Heart right ventricle (tissue), 16 donors: ENCODE measurements around the gene ADA. TPM values are rescaled to one million over a fixed set of nuclear protein-coding genes. Genes with fewer than 3 reads are reported as not detected.

ENCODE experiments used
- ATAC-seq, 8 donors: fragments of 200-7000 bp; cut with Tn5 transposase; one replicate each; pipeline ENCODE4 v1.9.1; 2020; ENCODE audit warnings: mild to moderate bottlenecking in 8 of 8, moderate library complexity in 8 of 8, moderate number of reproducible peaks in 1 of 8
- DNase-seq, 2 donors: peaks; one replicate each; pipeline ENCODE4 v3.0.0-alpha.2; 2020
- H3K27ac ChIP-seq, 10 donors: fragments of 200-600 bp; sonication (generic) in 2 of 10; one replicate each; pipeline versions ENCODE4 v1.5.0 to v1.8.0; 2020 to 2022; ENCODE audit warnings: mild to moderate bottlenecking in 3 of 10
- H3K27me3 ChIP-seq, 7 donors: fragments of 200-600 bp; one replicate each; pipeline ENCODE4 v1.8.0; 2021 to 2022; ENCODE audit warnings: mild to moderate bottlenecking in 2 of 7
- H3K36me3 ChIP-seq, 9 donors: fragments of 200-600 bp; sonication (generic) in 1 of 9; one replicate each; pipeline versions ENCODE4 v1.5.0 to v1.8.0; 2020 to 2022; ENCODE audit warnings: mild to moderate bottlenecking in 2 of 9
- H3K4me1 ChIP-seq, 9 donors: fragments of 200-600 bp; sonication (generic) in 1 of 9; one replicate each; pipeline versions ENCODE4 v1.5.0 to v1.8.0; 2020 to 2022; ENCODE audit warnings: mild to moderate bottlenecking in 4 of 9
- H3K4me3 ChIP-seq, 10 donors: fragments of 200-600 bp; sonication (generic) in 2 of 10; one replicate each; pipeline versions ENCODE4 v1.5.0 to v1.8.0; 2020 to 2022; ENCODE audit warnings: mild to moderate bottlenecking in 7 of 10, moderate library complexity in 2 of 10
- H3K9me3 ChIP-seq, 11 donors: fragments of 200-600 bp in 10 of 11; sonication (generic) in 2 of 11; one replicate each; pipeline versions ENCODE4 v1.5.0 to v1.8.0; 2013 to 2022; ENCODE audit warnings: mild to moderate bottlenecking in 2 of 11, control low read depth in 1 of 11, moderate library complexity in 1 of 11
- CTCF ChIP-seq, 9 donors: fragments of 200-600 bp; sonication (generic) in 2 of 9; IDR thresholded peaks; one replicate each; pipeline versions ENCODE4 v1.5.0 to v1.8.0; 2021 to 2022; ENCODE audit warnings: antibody characterized with exemption in 9 of 9, mild to moderate bottlenecking in 5 of 9, moderate library complexity in 1 of 9
- WGBS, 2 donors: extraction: QIAGEN DNeasy Blood & Tissue Kit; methylation state at CpG; one replicate each; pipeline ENCODE4 v1.1.7; 2013; ENCODE audit warnings: inconsistent platforms in 1 of 2; 5-methylcytosine and 5-hydroxymethylcytosine counted together
- intact Hi-C, 10 donors: fragments of 100-400 bp; cut with DNase I; formaldehyde crosslinking; loops; one replicate each; pipeline versions ENCODE4 v1.11.1 to v1.14.2; 2022
- polyA plus RNA-seq, 2 donors: library from polyadenylated mRNA; stranded (reverse); fragments of 200-250 nt; gene quantifications; one replicate each; pipeline ENCODE4 v1.2.3, GENCODE V29; 2013
- total RNA-seq, 10 donors: library from RNA; stranded (reverse); fragmentation: NEBNext Ultra II Directional in 3 of 10; extraction: Animal tissue kit (Norgen Biotek cat#: 25700) in 3 of 10; gene quantifications; one replicate each; pipeline versions ENCODE4 v1.2.1 to v1.2.4, GENCODE V29; 2021 to 2023
- donor health status: Arrhythmogenic right ventricular cardiomyopathy.
- donor health status: ischemic (EF 13 %, LVEDD 7.1; RV severe dilation, severe dysfunction).
- donor health status: healthy with polysubstance abuse.
- donor health status: DM: no; HTN: yes; CAD: no.
- donor health status: DM: no; HTN: no; CAD: no.
- donor health status: ischemic (EF 25% LVEDD 6.9; RV normal size, moderate dysfunction).
- donor health status: ischemic (EF 25% LVEDD 5.7; RV mildly dilated, moderate dysfunction).
- donor health status: healthy.
- donor health status: DM: yes; HTN: yes; CAD: no.
- donor health status: Ischemic cardiomyopathy.
- donor health status: ischemic (EF 35%, LVEDD 5.7; RV mildly dilated, moderate dysfunction).
- donor health status: nonischemic (EF 11% LVEDD 7.7; RV severe dilation, severe dysfunction).
- donor health status: DM: yes; HTN: yes; CAD: no.
- donor health status: PGD.
- donor health status: ischemic (EF 29% LVEDD 5.4; RV normal size, mild dysfunction).
- donor health status: nonischemic (EF 23%, LVEDD 6.1; RV moderate dilation, normal function).

ADA gene
- total and polyA plus RNA-seq, 12 donors, result 1.6 to 18.3 (median 5.1) TPM

GRCh38 chr20:44624743-44625271, 26.7 kb downstream of the ADA start:
- no peaks in the 10 kb centered on the region for H3K27me3 ChIP-seq
- DNase-seq (no peak), ATAC-seq (no peak)
- 92 to 96% methylated on average over 6 of the region's 6 CpGs for WGBS, 2 donors
- H3K27ac ChIP-seq, result no peak overlapping the region
- H3K4me1 ChIP-seq, result peaks cover 0 to 17% (median 0%) of the 10 kb centered on the region in 9 donors
- peaks cover 0 to 8% (median 0%) of the 10 kb centered on the region in 11 donors for H3K9me3 ChIP-seq
- H3K4me3 ChIP-seq, result no peak overlapping the region
- peaks cover 0 to 90% (median 14%) of the 10 kb centered on the region in 9 donors for H3K36me3 ChIP-seq
- intact Hi-C loops, result no loop called here
- no peak for TF ChIP-seq CTCF (IDR thresholded peaks at IDR 0.05)

GRCh38 chr20:44624152-44624551, 27.3 kb downstream of the ADA start:
- Histone ChIP-seq H3K9me3 (peaks cover 0 to 8% (median 0%) of the 10 kb centered on the region in 11 donors), H3K4me1 (peaks cover 0 to 11% (median 0%) of the 10 kb centered on the region in 9 donors), H3K4me3 (no peak overlapping the region), H3K36me3 (peaks cover 0 to 97% (median 20%) of the 10 kb centered on the region in 9 donors), H3K27me3 (no peaks in the 10 kb centered on the region), H3K27ac (no peak overlapping the region)
- WGBS, 2 donors, result 82 to 97% methylated on average over 4 of the region's 4 CpGs
- no peak for DNase-seq
- ATAC-seq, result no peak
- no peak for TF ChIP-seq CTCF (IDR thresholded peaks at IDR 0.05)
- intact Hi-C loops, result no loop called here

- no peak overlapping the region for H3K4me3 ChIP-seq
- WGBS, 2 donors, result 85 to 89% methylated on average over 19 of the region's 19 CpGs
- H3K9me3 ChIP-seq, result peaks cover 0 to 8% (median 0%) of the 10 kb centered on the region in 11 donors
- H3K4me1 ChIP-seq, result peaks cover 0 to 22% (median 10%) of the 10 kb centered on the region in 9 donors
- peak overlapping the region in 2 of 10 donors; percentile 26 to 31 for H3K27ac ChIP-seq
- peaks cover 0 to 97% (median 28%) of the 10 kb centered on the region in 9 donors for H3K36me3 ChIP-seq
- TF ChIP-seq CTCF (IDR thresholded peaks at IDR 0.05), result no peak
- ATAC-seq, result peak in 2 of 8 donors; percentile 9 to 20
- DNase-seq, result no peak
- no peaks in the 10 kb centered on the region for H3K27me3 ChIP-seq
- intact Hi-C loops, result no loop called here
Measured at GRCh38 chr20:44622501-44623270, 28.8 kb downstream of the ADA start.

GRCh38 chr20:44621939-44622338, 29.6 kb downstream of the ADA start:
- peaks cover 0 to 8% (median 0%) of the 10 kb centered on the region in 11 donors for H3K9me3 ChIP-seq
- H3K36me3 ChIP-seq, result peaks cover 0 to 97% (median 35%) of the 10 kb centered on the region in 9 donors
- no peaks in the 10 kb centered on the region for H3K27me3 ChIP-seq
- intact Hi-C loops, result no loop called here
- peak overlapping the region in 1 of 10 donors; percentile 36 for H3K27ac ChIP-seq
- peaks cover 5 to 29% (median 16%) of the 10 kb centered on the region in 9 donors for H3K4me1 ChIP-seq
- ATAC-seq, result no peak
- no peak for TF ChIP-seq CTCF (IDR thresholded peaks at IDR 0.05)
- H3K4me3 ChIP-seq, result no peak overlapping the region
- DNase-seq, result no peak
- WGBS, 2 donors, result 96% methylated on average over 8 of the region's 8 CpGs
